SK-N-MC (cell line): ENCODE data around the gene MRPL17.
"Not testable (repeated sequence)": the region's sequence is repeated elsewhere in the genome, so short reads cannot be mapped to it uniquely, and the experiment has no call there.

ENCODE experiments used
- DNase-seq: peaks from one replicate; pipeline ENCODE4 v3.0.0-alpha.2; 2011; ENCODE audit warnings: low read depth, low spot score
- H3K27ac ChIP-seq: fragments of 200-600 bp; sonication (generic); 2 replicates; pipeline ENCODE4 v1.5.1; 2016; ENCODE audit warnings: mixed run types
- H3K36me3 ChIP-seq: fragments of 200-600 bp; sonication (generic); 2 replicates; pipeline ENCODE4 v1.6.1; 2017; ENCODE audit warnings: antibody characterized with exemption, low read length, mixed read lengths; ENCODE audit not compliant: insufficient read depth
- H3K4me3 ChIP-seq: fragments of 200-600 bp; sonication (generic); 2 replicates; pipeline ENCODE4 v1.5.1; 2016
- H3K9ac ChIP-seq: fragments of 200-600 bp; sonication (generic); 2 replicates; pipeline ENCODE4 v1.8.0; 2017; ENCODE audit warnings: mixed run types, mixed read lengths; ENCODE audit not compliant: insufficient read length
- H3K9me3 ChIP-seq: fragments of 200-600 bp; sonication (generic); 2 replicates; pipeline ENCODE4 v1.6.1; 2017; ENCODE audit warnings: low read depth, mild to moderate bottlenecking, antibody characterized with exemption, low read length, moderate library complexity, mixed read lengths
- EZH2 ChIP-seq: fragments of 200-600 bp; sonication (generic); IDR thresholded peaks from one replicate; pipeline ENCODE4 v1.6.1; 2017; ENCODE audit warnings: antibody characterized with exemption
- FOXP2 ChIP-seq: optimal IDR thresholded peaks from 2 replicates; pipeline ENCODE3; 2011; ENCODE audit warnings: mild to moderate bottlenecking, moderate library complexity; ENCODE audit not compliant: insufficient read depth; ENCODE audit errors: extremely low read length, control extremely low read depth
- POLR2AphosphoS5 ChIP-seq: IDR thresholded peaks from 2 replicates; pipeline ENCODE4 v1.6.1; 2012; ENCODE audit warnings: mild to moderate bottlenecking, low read depth, low read length, borderline replicate concordance

Gene MRPL17

GRCh38 chr11:6682936-6683861, at the start of gene MRPL17:
Gene MRPL17, minus strand, starts transcription at chr11:6683340. Its CDS starts 44 bp downstream, at chr11:6683296.
- peaks cover 28% of the 10 kb centered on the region for H3K36me3 ChIP-seq
- TF ChIP-seq EZH2, result no peak
- peak; percentile 82 for TF ChIP-seq FOXP2
- peak; percentile 98 for TF ChIP-seq POLR2AphosphoS5
- peak within 1 kb of the TSS; percentile 98 for H3K9ac ChIP-seq
- H3K4me3 ChIP-seq, result peak within 1 kb of the TSS; percentile 99
- H3K27ac ChIP-seq, result peak within 1 kb of the TSS; percentile 91
- peak; percentile 96 for DNase-seq
- no peaks in the 10 kb centered on the region for H3K9me3 ChIP-seq

GRCh38 chr11:6727971-6728760, 45.0 kb upstream of the MRPL17 start:
- no peak for DNase-seq
- TF ChIP-seq EZH2, result no peak
- TF ChIP-seq FOXP2, result no peak
- no peak for TF ChIP-seq POLR2AphosphoS5
- Histone ChIP-seq H3K4me3 (no peak overlapping the region), H3K9ac (no peak overlapping the region), H3K27ac (no peak overlapping the region), H3K9me3 (no peaks in the 10 kb centered on the region), H3K36me3 (no peaks in the 10 kb centered on the region)

GRCh38 chr11:6725386-6725896, 42.3 kb upstream of the MRPL17 start:
- Histone ChIP-seq H3K9me3 (no peaks in the 10 kb centered on the region), H3K4me3 (no peak overlapping the region), H3K36me3 (no peaks in the 10 kb centered on the region), H3K9ac (no peak overlapping the region), H3K27ac (no peak overlapping the region)
- DNase-seq, result no peak
- TF ChIP-seq POLR2AphosphoS5, result no peak
- TF ChIP-seq EZH2, result no peak
- TF ChIP-seq FOXP2, result no peak

GRCh38 chr11:6724013-6724412, 40.9 kb upstream of the MRPL17 start:
- DNase-seq, result no peak
- Histone ChIP-seq H3K36me3 (no peaks in the 10 kb centered on the region), H3K27ac (no peak overlapping the region), H3K9ac (no peak overlapping the region), H3K4me3 (no peak overlapping the region), H3K9me3 (no peaks in the 10 kb centered on the region)
- TF ChIP-seq POLR2AphosphoS5 (no peak), FOXP2 (no peak), EZH2 (no peak)

- Histone ChIP-seq H3K36me3 (no peaks in the 10 kb centered on the region), H3K27ac (no peak overlapping the region), H3K9ac (no peak overlapping the region), H3K9me3 (no peaks in the 10 kb centered on the region), H3K4me3 (no peak overlapping the region)
- TF ChIP-seq POLR2AphosphoS5, result no peak
- no peak for TF ChIP-seq EZH2
- TF ChIP-seq FOXP2, result no peak
- DNase-seq, result no peak
Measured at GRCh38 chr11:6721343-6721742, 38.2 kb upstream of the MRPL17 start.

GRCh38 chr11:6719576-6719975, 36.4 kb upstream of the MRPL17 start:
- DNase-seq, result no peak
- Histone ChIP-seq H3K36me3 (no peaks in the 10 kb centered on the region), H3K9ac (no peak overlapping the region), H3K9me3 (no peaks in the 10 kb centered on the region), H3K4me3 (no peak overlapping the region), H3K27ac (no peak overlapping the region)
- no peak for TF ChIP-seq FOXP2
- TF ChIP-seq POLR2AphosphoS5, result no peak
- no peak for TF ChIP-seq EZH2

- no peak overlapping the region for H3K4me3 ChIP-seq
- no peak overlapping the region for H3K9ac ChIP-seq
- DNase-seq, result no peak
- no peaks in the 10 kb centered on the region for H3K36me3 ChIP-seq
- no peak overlapping the region for H3K27ac ChIP-seq
- TF ChIP-seq FOXP2 (no peak), EZH2 (no peak), POLR2AphosphoS5 (no peak)
- H3K9me3 ChIP-seq, result no peaks in the 10 kb centered on the region
Measured at GRCh38 chr11:6717426-6717825, 34.3 kb upstream of the MRPL17 start.

- not testable (repeated sequence) for DNase-seq, H3K4me3 ChIP-seq, H3K27ac ChIP-seq, H3K36me3 ChIP-seq, H3K9ac ChIP-seq, H3K9me3 ChIP-seq
Measured at GRCh38 chr11:6711552-6711951, 28.4 kb upstream of the MRPL17 start.
